HepG2 (cell line): ENCODE results near the gene SSH3. TPM values are rescaled to one million over a fixed set of nuclear protein-coding genes. Genes with fewer than 3 reads are reported as not detected.

Experiments
- ARNTL ChIP-seq: sonication (generic); formaldehyde crosslinking; IDR thresholded peaks from 2 replicates; pipeline ENCODE4 v1.4.0; 2020; ENCODE audit warnings: mild to moderate bottlenecking, missing genetic modification reagents
- CREBL2 ChIP-seq: sonication (generic); formaldehyde crosslinking; IDR thresholded peaks from 2 replicates; pipeline ENCODE4 v1.8.1; 2023; ENCODE audit warnings: missing genetic modification reagents, mild to moderate bottlenecking, borderline replicate concordance
- ETV6 ChIP-seq: sonication (generic); formaldehyde crosslinking; conservative IDR thresholded peaks from 2 replicates; pipeline ENCODE4 v1.4.0; 2020; ENCODE audit warnings: missing genetic modification reagents
- GMEB1 ChIP-seq: sonication (generic); formaldehyde crosslinking; IDR thresholded peaks from 2 replicates; pipeline ENCODE4 v1.5.1; 2020; ENCODE audit warnings: missing genetic modification reagents, mild to moderate bottlenecking, borderline replicate concordance
- HNRNPUL1 ChIP-seq: fragments of 200-400 bp; formaldehyde crosslinking; IDR thresholded peaks from 2 replicates; pipeline ENCODE4 v1.6.1; 2017; ENCODE audit warnings: low read depth, mild to moderate bottlenecking, low read length, moderate library complexity
- HOXA9 ChIP-seq: sonication (generic); formaldehyde crosslinking; IDR thresholded peaks from 2 replicates; pipeline ENCODE4 v1.8.1; 2022; ENCODE audit warnings: missing genetic modification reagents, mild to moderate bottlenecking, moderate library complexity, borderline replicate concordance
- KDM5B ChIP-seq: sonication (generic); formaldehyde crosslinking; IDR thresholded peaks from 2 replicates; pipeline ENCODE4 v1.4.0; 2020; ENCODE audit warnings: missing genetic modification reagents, mild to moderate bottlenecking, borderline replicate concordance
- MATR3 ChIP-seq: sonication (generic); formaldehyde crosslinking; IDR thresholded peaks from 2 replicates; pipeline ENCODE4 v1.4.0; 2020; ENCODE audit warnings: missing genetic modification reagents
- MTF1 ChIP-seq: sonication (generic); formaldehyde crosslinking; IDR thresholded peaks from 2 replicates; pipeline ENCODE4 v1.5.0; 2020; ENCODE audit warnings: missing genetic modification reagents
- PRDM15 ChIP-seq: sonication (generic); formaldehyde crosslinking; IDR thresholded peaks from 2 replicates; pipeline ENCODE4 v1.4.0; 2020; ENCODE audit warnings: missing genetic modification reagents
- RNF2 ChIP-seq: fragments of 450-650 bp; conservative IDR thresholded peaks from 2 replicates; pipeline ENCODE4 v1.6.1; 2016; ENCODE audit warnings: low read depth
- SP2 ChIP-seq: sonication (generic); formaldehyde crosslinking; IDR thresholded peaks from 2 replicates; pipeline ENCODE4 v1.5.1; 2020; ENCODE audit warnings: mild to moderate bottlenecking, missing genetic modification reagents
- SP4 ChIP-seq: sonication (generic); formaldehyde crosslinking; IDR thresholded peaks from 2 replicates; pipeline ENCODE4 v1.8.1; 2023; ENCODE audit warnings: mild to moderate bottlenecking, missing genetic modification reagents
- SSRP1 ChIP-seq: IDR thresholded peaks from 2 replicates; pipeline ENCODE4 v1.6.1; 2016; ENCODE audit warnings: control low read depth
- TCF7L2 ChIP-seq: IDR thresholded peaks from 2 replicates; pipeline ENCODE4 v1.6.1; 2011; ENCODE audit warnings: mild to moderate bottlenecking, low read depth, low read length, moderate library complexity
- TMF1 ChIP-seq: sonication (generic); formaldehyde crosslinking; IDR thresholded peaks from 2 replicates; pipeline ENCODE4 v1.8.1; 2022; ENCODE audit warnings: low read depth, missing genetic modification reagents
- TRIM22 ChIP-seq: fragments of 450-650 bp; IDR thresholded peaks from 2 replicates; pipeline ENCODE4 v1.6.1; 2017
- ZBTB1 ChIP-seq: sonication (generic); formaldehyde crosslinking; IDR thresholded peaks from 2 replicates; pipeline ENCODE4 v1.4.0; 2020; ENCODE audit warnings: missing genetic modification reagents, borderline replicate concordance
- ZBTB43 ChIP-seq: sonication (generic); formaldehyde crosslinking; conservative IDR thresholded peaks from 2 replicates; pipeline ENCODE4 v1.4.0; 2020; ENCODE audit warnings: missing genetic modification reagents
- ZNF468 ChIP-seq: sonication (generic); formaldehyde crosslinking; IDR thresholded peaks from 2 replicates; pipeline ENCODE4 v1.8.0; 2022; ENCODE audit warnings: mild to moderate bottlenecking, moderate library complexity, missing genetic modification reagents
- ZNF580 ChIP-seq: IDR thresholded peaks from 2 replicates; pipeline ENCODE4 v1.6.1; 2016; ENCODE audit warnings: low read depth, borderline replicate concordance
- ZSCAN9 ChIP-seq: IDR thresholded peaks from 2 replicates; pipeline ENCODE4 v1.6.1; 2016; ENCODE audit warnings: borderline replicate concordance
- polyA plus RNA-seq, 8 experiments: library from polyadenylated mRNA; depleted of rRNA in 3 of 8; stranded (reverse) in 7 of 8; unstranded in 1 of 8; fragments of >200 nt; fragmentation: Illumina TruSeq in 4 of 8; extraction: Trizol in 4 of 8; gene quantifications; 2 replicates each; pipeline versions ENCODE4 v1.2.1 to v1.2.3, GENCODE V29; 2011 to 2016; ENCODE audit warnings: low read depth in 4 of 8, missing spikeins in 1 of 8, mixed read lengths in 1 of 8; ENCODE audit not compliant: insufficient read depth in 1 of 8
- total RNA-seq, 5 experiments: library from RNA; depleted of rRNA; stranded (reverse); fragments of >200 nt; fragmentation: Illumina TruSeq; extraction: Trizol; gene quantifications; 2 replicates each; pipeline ENCODE4 v1.2.3, GENCODE V29; 2016; ENCODE audit warnings: low read depth in 1 of 5

Gene SSH3
- total and polyA plus RNA-seq, 2 of the 13 experiments (the other 11 are each of a cell fraction or from before 2014, with no cell fraction given) = 12.4 to 18.8 TPM

GRCh38 chr11:67288452-67289225, 14.7 kb upstream of the SSH3 start (continued):
- TF ChIP-seq MATR3 (no peak), SSRP1 (0 out of 2 replicates have a peak, but pooled peaks have one; percentile 54), KDM5B (peak; percentile 87), ZBTB43 (peak; percentile 75), TRIM22 (no peak), CREBL2 (CRISPR knock-in tag) (no peak), HNRNPUL1 (no peak), GMEB1 (peak; percentile 41; the same call in 1 of the 2 replicates), ZNF468 (no peak), TMF1 (no peak), HOXA9 (CRISPR knock-in tag) (no peak), ZSCAN9 (peak; percentile 68; the same call in 1 of the 2 replicates), PRDM15 (CRISPR knock-in tag) (0 out of 2 replicates have a peak, but pooled peaks have one; percentile 52), SP4 (CRISPR knock-in tag) (peak; percentile 80), ZNF580 (peak; percentile 74; the same call in 1 of the 2 replicates), TCF7L2 (no peak), ARNTL (CRISPR knock-in tag) (peak; percentile 80), SP2 (CRISPR knock-in tag) (no peak), ZBTB1 (CRISPR knock-in tag) (no peak), RNF2 (no peak; the same call in none of the 2 replicates), MTF1 (CRISPR knock-in tag) (no peak), ETV6 (peak; percentile 46; the same call in 1 of the 2 replicates)
